Astrocyte of the hippocampus (primary cell): ENCODE results near the gene EPHA3.

Source experiments
- DNase-seq: peaks from one replicate; pipeline ENCODE4 v3.0.0; 2011; ENCODE audit warnings: low read depth, low spot score

EPHA3 gene

DNA sequence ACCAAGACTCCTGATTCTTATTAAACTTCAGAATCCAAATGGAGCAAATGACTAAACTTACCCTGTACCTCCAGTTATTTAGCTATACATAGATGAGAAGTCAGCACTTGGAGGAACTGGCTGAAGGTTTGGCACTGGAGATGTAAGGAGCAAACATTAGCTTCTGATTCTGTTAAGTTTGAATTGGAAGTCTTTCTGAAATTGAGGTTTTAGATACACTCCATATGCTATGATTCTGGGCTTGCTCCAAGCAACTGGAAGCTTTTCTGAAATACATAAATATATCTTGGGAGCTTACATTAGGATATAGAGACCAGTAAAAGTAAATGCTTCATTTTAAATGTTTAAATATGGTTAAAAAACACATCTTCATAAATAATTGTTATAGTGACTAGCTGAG lies 333.7 kb downstream of the EPHA3 start:
- no peak for DNase-seq

DNA sequence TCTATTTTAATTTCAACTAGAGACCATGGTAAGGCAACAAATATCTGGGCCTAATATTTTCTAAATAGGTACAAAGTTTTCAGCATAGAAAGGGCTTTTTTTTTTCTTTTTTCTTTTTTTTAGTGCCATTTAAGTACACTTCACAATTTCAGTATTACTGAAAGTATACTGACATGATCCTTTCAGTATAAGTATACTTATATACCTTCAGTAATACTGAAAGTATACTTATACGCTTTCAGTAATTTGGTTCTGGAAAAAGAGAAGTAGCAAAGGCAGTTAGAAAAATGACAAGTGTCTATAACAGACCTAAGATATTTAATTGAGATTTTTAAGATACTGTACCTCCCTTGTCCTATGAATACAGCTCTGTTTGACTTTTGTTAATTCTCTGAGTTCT lies 339.2 kb downstream of the EPHA3 start:
- no peak for DNase-seq

DNA sequence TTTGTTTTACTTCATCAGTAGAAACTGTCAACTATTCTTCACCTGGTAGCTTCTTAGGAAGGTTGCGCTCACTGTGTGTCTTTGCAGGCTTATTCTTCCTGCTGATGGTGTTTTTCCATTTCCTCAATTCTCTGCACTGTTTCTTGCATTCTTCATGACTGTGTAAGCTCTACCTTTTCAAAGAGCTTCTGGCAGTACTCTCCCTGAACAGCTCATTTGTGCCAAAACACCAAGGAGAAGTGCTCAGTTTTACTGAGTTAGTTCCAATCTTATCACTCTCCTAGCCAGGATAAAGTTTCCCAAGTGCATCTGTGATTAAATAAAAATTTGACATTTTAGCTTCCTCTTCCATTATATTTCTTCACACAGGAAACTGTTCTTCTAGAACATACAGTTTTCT lies 339.8 kb downstream of the EPHA3 start:
- peak; percentile 41 for DNase-seq

GRCh38 chr3:89449086-89449485 lies 341.7 kb downstream of the EPHA3 start:
- no peak for DNase-seq

GRCh38 chr3:89452066-89452465 lies 344.6 kb downstream of the EPHA3 start:
- no peak for DNase-seq

GRCh38 chr3:89455240-89455639 lies 347.8 kb downstream of the EPHA3 start:
- no peak for DNase-seq

DNA sequence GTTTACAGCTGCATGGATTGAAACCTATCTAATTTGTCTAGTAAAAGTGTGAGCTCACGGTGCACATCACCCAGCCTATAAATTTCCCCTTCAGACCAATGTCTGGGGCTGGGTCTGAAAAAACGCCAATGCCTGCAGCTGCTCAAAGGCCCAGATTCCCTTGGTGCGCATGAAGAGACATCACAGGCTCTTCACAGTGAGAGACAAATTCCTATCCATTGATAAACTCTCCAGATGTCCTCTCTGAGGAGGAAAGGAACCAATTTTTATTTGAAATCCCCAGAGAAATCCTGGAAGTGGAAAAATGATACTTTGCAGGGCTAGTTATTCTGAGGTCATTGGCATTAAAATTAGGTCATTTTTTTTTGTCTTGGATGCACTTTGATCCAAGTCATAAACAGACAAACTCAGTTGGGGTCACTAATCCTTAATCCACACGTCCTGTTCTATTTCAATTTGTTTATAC lies 360.5 kb downstream of the EPHA3 start:
- no peak for DNase-seq

DNA sequence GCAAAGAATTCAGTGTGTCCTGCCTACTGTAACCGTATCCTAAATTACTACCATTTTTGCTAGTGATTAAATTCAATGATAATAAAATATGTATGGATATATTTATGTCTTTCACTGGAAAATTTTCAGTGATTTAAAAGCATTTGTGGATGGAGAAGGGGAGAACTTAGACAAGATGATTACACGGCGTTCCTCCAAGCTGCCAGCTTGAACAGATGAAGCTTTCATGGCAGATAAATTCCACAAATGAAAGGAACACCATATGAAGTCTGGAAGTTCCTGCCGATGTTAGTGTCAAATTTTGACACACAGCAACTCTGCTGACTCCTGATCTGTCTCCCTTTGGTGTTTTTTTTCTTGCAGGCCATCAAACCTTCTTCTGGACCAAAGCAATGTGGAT lies 364.7 kb downstream of the EPHA3 start:
- no peak for DNase-seq

- DNase-seq = no peak
These were observed 367.1 kb downstream of the EPHA3 start for GRCh38 chr3:89474333-89475130.

- no peak for DNase-seq
These were observed 381.6 kb downstream of the EPHA3 start for GRCh38 chr3:89488800-89489580.

DNA sequence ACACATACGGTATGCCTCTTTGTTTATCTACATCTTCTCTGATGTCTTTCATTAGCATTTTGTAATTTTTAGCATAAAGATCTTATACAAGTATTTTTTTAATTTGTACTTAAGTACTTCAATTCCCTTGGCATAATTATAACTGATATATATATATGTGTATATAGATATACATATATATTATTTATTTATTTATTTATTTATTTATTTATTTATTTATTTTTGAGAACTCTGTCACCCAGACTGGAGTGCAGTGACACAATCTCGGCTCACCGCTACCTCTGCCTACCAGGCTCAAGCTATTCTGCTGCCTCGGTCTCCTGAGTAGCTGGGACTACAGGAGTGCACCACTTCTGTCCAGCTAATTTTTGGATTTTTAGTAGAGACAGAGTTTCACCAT lies 382.7 kb downstream of the EPHA3 start:
- no peak for DNase-seq

GRCh38 chr3:89494734-89495133 lies 387.3 kb downstream of the EPHA3 start:
- DNase-seq = no peak

GRCh38 chr3:89503891-89504391 lies 396.5 kb downstream of the EPHA3 start:
- DNase-seq = no peak

DNA sequence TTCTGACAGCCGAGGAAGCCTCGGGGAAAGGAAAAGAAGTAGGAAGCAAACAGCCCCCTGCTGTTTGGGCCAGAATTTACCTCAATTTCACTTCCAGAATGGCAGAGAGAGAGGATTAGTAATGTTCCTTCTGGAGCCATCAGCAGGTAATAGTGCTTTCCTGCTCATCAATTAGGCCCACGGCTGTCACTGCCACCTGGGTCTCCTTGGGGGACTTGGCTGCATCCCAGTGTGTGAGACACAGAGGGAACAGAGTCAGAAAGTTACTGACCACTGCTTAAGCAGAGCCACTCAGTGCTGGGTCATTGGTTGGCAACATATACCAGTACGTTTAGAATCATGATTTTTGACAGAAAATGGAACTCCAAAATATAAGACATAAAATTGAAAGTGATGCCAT lies 397.0 kb downstream of the EPHA3 start:
- DNase-seq = no peak

DNA sequence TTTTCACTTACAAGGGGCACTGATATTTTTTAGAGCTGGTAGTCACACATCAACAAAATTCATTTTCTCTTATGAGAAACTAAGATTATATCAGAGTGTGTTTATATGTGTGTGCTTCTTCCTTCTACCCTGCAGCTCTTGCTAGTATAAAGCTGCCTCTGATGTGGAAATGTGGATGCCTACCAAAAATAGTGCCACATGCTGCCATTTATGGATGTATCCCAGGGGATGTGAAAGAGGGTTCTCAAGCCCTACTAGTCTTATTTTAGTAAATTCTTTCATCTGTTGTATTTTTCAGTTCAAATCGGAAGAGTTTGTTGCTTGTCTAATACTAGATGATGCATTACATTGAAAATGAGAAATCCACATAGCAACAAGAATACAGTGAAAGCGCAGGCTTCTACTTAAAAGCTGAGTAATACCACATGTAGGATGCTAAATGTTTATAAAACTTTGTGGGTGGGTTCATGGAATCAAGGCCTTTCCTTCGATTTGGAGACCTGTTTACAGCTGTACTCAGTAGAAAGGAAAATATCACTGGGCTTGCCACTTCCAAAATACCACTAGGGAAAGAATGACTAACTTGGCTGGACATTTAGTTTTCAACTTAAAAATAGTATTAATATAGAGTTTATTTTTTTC lies 399.2 kb downstream of the EPHA3 start:
- DNase-seq = no peak

- DNase-seq = no peak
These were observed 413.9 kb downstream of the EPHA3 start for GRCh38 chr3:89521328-89521727.

- DNase-seq = no peak
These were observed 414.7 kb downstream of the EPHA3 start for GRCh38 chr3:89522155-89522554.

- no peak for DNase-seq
These were observed 418.2 kb downstream of the EPHA3 start for GRCh38 chr3:89525609-89526008.

- no peak for DNase-seq
These were observed 420.4 kb downstream of the EPHA3 start for GRCh38 chr3:89527736-89528305.
